Smooth muscle cell of the umbilical artery (primary cell): ENCODE results near the gene FGFR2. TPM values are rescaled to one million over a fixed set of nuclear protein-coding genes. Genes with fewer than 3 reads are reported as not detected.

Experiments
- total RNA-seq: library from RNA; depleted of rRNA; stranded (reverse); fragments of >200 nt; gene quantifications from 2 replicates; pipeline ENCODE4 v1.2.3, GENCODE V29; 2014

FGFR2 gene
- total RNA-seq: 1.8 and 9.2 TPM in 2 replicates

GRCh38 chr10:121598263-121599249 is at the start of gene FGFR2:
FGFR2 (minus strand) TSS chr10:121598444; CDS start chr10:121593817, 4,627 bp downstream.

